Sigmoid colon (tissue), 4 donors: Measurements from ENCODE around the gene CLEC19A.

ENCODE experiments used
- POLR2A ChIP-seq, 2 donors: fragments of 450-650 bp; IDR thresholded peaks; one replicate each; pipeline ENCODE4 v1.6.1; 2016; ENCODE audit warnings: antibody characterized with exemption in 2 of 2, mild to moderate bottlenecking in 2 of 2, moderate library complexity in 2 of 2
- POLR2AphosphoS5 ChIP-seq, 4 donors: sonication (generic); formaldehyde crosslinking; IDR thresholded peaks; one replicate each; pipeline ENCODE4 v1.6.1; 2017; ENCODE audit warnings: antibody characterized with exemption in 4 of 4
- TF ChIP-seq, protein P1 (sequence below), 4 experiments: fragments of 450-650 bp in 3 of 4; fragments of 200-600 bp in 1 of 4; IDR thresholded peaks; one replicate each; pipeline ENCODE4 v1.5.1; 2016 to 2019; ENCODE audit warnings: antibody characterized with exemption in 4 of 4, mild to moderate bottlenecking in 3 of 4, moderate library complexity in 2 of 4

DNA sequence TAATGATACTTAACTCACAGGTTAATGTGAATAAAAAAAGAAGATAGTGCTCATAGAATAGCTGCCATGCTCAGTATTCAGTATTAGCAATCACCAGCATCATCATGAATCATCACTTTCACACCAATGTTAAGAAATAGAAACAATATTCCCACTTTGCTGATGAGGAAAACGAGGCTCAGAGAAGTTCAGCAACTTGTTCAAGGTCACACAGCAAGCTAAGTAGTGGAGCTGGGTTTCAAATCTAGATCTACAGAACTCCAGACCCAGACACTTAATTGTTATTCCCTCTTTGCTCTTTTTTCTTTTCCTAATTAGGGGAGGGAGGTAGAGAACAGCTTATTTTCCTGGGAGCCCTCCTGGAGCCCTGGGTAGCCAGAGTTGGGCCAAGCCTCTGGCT, 22.9 kb downstream of the CLEC19A start:
- no peak for TF ChIP-seq POLR2A (IDR thresholded peaks at IDR 0.05)
- TF ChIP-seq POLR2AphosphoS5 (IDR thresholded peaks at IDR 0.05), result no peak
- TF ChIP-seq, protein P1, sequence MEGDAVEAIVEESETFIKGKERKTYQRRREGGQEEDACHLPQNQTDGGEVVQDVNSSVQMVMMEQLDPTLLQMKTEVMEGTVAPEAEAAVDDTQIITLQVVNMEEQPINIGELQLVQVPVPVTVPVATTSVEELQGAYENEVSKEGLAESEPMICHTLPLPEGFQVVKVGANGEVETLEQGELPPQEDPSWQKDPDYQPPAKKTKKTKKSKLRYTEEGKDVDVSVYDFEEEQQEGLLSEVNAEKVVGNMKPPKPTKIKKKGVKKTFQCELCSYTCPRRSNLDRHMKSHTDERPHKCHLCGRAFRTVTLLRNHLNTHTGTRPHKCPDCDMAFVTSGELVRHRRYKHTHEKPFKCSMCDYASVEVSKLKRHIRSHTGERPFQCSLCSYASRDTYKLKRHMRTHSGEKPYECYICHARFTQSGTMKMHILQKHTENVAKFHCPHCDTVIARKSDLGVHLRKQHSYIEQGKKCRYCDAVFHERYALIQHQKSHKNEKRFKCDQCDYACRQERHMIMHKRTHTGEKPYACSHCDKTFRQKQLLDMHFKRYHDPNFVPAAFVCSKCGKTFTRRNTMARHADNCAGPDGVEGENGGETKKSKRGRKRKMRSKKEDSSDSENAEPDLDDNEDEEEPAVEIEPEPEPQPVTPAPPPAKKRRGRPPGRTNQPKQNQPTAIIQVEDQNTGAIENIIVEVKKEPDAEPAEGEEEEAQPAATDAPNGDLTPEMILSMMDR (IDR thresholded peaks at IDR 0.05), result no peak
